Stimulated activated CD4-positive, alpha-beta T cell treated with anti-CD3 and anti-CD28 coated beads, TNF-alpha, amount 100 ng/mL, for 48 hours (primary cell): Measurements from ENCODE around the gene NPAS4.
"Not testable (repeated sequence)": the region's sequence is repeated elsewhere in the genome, so short reads cannot be mapped to it uniquely, and the experiment has no call there.

Experiments
- DNase-seq, 3 donors: peaks; one replicate each; pipeline ENCODE4 v3.0.0-alpha.2; 2020; ENCODE audit warnings: low read depth in 3 of 3

NPAS4 gene

GRCh38 chr11:66417000-66417399 is 3.8 kb upstream of the NPAS4 start:
- DNase-seq: peak in 2 of 3 donors; percentile 21 to 47

DNA sequence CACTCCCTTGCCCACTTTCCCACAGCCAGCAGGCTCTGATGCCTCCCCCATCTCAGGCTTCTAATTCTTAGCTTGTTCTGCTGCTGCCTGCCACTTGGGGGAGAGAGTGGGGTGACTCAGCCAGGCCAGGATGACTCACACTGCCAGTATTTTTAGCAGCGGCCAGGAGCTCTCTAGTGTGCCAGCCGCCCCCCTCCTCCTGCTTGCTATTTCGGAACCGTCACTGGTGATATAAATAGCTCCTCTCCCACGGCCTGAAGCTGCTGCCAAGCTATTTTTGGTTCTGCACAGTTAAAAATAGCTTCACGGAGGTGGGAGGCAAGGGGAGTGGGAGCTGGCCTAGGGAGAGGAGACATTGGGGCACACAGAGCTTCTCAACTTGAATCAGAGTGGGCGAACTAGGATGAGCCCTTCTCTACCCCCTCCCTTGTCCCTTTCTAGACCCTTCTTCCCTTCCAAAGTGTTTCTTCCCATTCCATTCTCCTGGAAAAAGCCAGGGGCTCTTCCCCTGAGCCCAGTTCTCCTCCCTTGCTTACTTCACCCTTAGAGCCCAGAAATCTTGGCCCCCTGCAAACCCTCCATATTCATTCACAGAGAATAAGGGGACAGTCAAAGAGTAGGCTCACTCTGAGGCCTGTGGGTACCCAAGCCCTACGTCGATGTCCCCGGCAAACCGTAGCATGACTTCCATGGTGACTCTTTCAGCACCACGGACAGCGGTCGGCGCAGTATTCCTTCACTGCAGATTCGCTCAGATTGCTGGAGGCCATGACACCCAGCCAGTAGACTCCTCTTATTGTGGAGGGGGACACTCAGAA is 2.5 kb upstream of the NPAS4 start:
- DNase-seq: peak; percentile 54 to 78 (median 68)

GRCh38 chr11:66418986-66419308 is 1.9 kb upstream of the NPAS4 start:
- DNase-seq: no peak

- DNase-seq: no peak
Observed at GRCh38 chr11:66419825-66420224, 1.0 kb upstream of the NPAS4 start.

- DNase-seq: peak; percentile 74 to 86 (median 81)
Observed at GRCh38 chr11:66421492-66422205, 814 bp downstream of the NPAS4 start.

GRCh38 chr11:66426314-66426713 is 5.5 kb downstream of the NPAS4 start:
- no peak for DNase-seq

DNA sequence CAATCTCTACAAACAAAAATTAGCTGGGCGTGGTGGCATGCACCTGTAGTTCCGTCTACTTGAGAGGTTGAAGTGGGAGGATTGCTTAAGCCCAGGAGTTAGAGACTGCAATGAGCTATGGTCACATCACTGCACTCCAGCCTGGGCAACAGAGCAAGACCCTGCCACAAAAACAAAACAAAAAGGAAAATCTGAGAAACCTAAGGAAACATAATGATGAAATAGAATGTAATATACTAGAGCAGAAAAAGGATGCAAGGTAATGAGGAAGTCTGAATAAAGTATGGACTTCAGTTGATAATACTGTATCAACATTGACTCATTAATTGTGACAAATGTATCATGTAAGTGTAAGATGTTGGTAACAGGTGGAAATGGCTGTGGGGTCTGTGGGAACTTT is 8.1 kb downstream of the NPAS4 start:
- DNase-seq: no peak

DNA sequence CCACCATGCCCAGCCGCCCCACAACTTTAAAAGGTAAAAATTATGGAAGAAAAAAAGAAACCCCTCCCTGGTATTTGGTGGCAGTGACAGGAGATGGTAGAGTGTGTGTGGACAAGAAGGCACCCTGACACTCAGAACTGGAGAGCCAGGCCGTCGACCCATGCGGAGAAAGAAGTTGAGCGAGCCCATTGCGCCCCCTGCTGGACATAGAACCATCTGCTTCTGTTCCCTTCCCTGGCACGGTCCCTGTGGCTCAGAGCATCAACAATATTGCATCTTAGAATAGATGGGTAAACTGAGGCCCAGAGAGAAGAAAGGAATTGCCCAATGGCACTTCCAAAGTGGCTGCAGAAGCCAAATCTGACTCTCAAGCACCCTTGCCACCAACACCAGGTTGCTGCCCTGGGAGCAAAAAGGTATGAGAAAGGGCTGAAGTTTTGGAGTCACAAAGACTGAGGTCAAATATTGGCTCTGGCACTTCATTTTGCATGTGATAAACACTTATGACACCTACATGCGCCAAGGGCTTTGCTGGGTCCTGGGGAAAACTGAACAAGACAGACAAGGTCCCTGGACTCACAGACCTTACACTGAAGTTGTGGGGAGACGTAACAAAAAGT is 9.3 kb downstream of the NPAS4 start:
- DNase-seq: peak; percentile 58 to 76 (median 76)

GRCh38 chr11:66431287-66431686 is 10.5 kb downstream of the NPAS4 start:
- not testable (repeated sequence) for DNase-seq

- not testable (repeated sequence) for DNase-seq
Observed at GRCh38 chr11:66431871-66432329, 11.1 kb downstream of the NPAS4 start.

DNA sequence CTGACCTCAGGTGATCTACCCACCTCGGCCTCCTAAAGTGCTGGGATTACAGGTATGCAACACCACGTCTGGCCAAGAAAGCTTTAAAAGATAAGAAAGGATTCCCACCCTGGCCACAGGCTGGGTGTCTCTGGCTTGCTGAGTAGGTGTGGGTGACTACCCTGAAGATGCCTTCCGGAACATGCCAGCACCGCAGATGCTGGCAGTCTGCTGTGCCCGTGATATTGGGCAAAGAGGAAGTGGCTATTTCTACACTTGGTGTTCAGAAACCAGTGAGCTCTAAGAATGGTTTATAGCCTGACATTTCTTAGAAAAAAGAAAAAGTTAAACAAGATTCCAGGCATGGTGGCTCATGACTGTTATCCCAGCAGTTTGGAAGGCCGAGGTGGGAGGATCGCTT is 11.8 kb downstream of the NPAS4 start:
- DNase-seq: no peak

DNA sequence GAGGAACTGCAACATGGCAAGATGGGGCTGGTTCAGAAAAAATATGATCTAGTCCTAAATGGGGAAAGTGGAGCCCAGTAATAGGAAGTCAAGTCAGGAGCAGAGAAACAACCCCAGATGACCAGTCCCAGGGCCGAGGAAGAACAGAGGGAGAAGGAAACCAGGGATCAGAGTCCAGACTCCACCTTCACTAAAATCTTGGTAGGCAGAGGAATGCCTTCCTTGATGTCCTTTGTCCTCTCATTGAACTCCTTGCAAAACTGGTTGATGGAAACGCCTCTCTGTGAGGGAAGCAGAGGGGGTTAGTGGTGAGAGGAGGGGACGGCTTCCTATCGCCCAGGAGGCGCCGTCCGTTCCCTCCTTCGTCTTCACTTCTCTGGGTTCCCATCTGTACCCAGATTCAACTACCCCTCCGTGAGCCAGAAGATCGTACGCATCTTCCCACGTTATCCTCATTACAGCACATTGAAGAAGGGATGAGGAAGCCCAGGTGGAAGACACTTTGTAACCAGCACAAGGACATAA is 17.2 kb downstream of the NPAS4 start:
- no peak for DNase-seq

GRCh38 chr11:66438504-66439466 is 17.9 kb downstream of the NPAS4 start, which contains the start of gene MRPL11:
Gene MRPL11, minus strand, starts transcription at chr11:66438848. Its CDS starts 94 bp downstream, at chr11:66438754.
- DNase-seq: peak; percentile 77 to 89 (median 78)

DNA sequence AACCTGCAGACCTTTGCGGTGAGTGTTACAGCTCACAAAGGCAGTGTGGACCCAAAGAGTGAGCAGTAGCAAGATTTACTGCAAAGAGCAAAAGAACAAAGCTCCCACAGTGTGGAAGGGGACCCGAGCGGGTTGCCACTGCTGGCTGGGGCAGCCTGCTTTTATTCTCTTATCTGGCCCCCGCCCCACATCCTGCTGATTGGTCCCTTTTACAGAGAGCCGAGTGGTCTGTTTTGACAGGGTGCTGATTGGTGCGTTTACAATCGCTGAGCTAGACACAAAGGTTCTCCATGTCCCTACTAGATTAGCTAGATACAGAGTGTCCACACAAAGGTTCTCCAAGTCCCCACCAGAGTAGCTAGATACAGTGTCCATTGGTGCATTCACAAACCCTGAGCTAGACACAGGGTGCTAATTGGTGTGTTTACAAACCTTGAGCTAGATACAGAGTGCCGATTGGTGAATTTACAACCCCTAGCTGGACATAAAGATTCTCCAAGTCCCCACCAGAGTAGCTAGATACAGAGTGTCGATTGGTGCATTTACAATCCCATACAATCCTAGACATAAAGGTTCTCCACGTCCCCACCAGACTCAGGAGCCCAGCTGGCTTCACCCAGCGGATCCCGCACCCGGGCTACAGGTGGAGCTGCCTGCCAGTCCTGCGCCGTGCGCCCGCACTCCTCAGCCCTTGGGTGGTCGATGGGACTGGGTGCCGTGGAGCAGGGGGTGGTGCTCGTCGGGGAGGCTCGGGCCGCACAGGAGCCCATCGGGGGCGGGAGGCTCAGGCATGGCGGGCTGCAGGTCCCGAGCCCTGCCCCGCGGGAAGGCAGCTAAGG is 19.5 kb downstream of the NPAS4 start:
- not testable (repeated sequence) for DNase-seq

DNA sequence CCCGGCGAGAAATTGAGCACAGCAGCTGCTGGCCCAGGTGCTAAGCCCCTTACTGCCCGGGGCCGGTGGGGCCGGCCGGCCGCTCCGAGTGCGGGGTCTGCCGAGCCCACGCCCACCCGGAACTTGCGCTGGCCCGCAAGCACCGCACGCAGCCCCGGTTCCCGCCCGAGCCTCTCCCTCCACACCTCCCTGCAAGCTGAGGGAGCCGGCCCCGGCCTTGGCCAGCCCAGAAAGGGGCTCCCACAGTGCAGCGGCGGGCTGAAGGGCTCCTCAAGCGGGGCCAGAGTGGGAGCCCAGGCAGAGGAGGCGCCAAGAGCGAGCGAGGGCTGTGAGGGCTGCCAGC is 20.1 kb downstream of the NPAS4 start:
- DNase-seq: not testable (repeated sequence)

GRCh38 chr11:66443602-66444001 is 22.8 kb downstream of the NPAS4 start:
- DNase-seq: no peak

DNA sequence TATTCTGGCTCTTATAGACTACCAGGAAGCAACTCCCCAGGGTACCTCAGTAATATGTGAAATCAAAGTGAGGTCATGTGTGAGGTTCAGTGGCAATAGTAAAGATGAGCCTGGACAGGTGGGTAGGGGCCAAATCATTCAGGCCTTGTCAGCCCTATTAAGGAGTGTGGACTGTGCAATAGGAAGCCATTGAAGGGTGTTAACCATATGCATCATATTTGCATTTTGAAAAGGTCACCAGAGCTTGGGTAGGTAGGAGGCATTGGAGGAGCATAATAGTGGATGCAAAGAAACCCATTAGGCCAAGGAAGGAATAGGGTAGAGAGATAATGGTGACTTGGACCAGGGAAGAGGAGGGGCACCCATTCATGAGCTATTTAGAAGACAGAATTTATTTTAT is 26.2 kb downstream of the NPAS4 start:
- DNase-seq: no peak

GRCh38 chr11:66448523-66448922 is 27.7 kb downstream of the NPAS4 start:
- no peak for DNase-seq

- no peak for DNase-seq
Observed at GRCh38 chr11:66450560-66450959, 29.7 kb downstream of the NPAS4 start.

DNA sequence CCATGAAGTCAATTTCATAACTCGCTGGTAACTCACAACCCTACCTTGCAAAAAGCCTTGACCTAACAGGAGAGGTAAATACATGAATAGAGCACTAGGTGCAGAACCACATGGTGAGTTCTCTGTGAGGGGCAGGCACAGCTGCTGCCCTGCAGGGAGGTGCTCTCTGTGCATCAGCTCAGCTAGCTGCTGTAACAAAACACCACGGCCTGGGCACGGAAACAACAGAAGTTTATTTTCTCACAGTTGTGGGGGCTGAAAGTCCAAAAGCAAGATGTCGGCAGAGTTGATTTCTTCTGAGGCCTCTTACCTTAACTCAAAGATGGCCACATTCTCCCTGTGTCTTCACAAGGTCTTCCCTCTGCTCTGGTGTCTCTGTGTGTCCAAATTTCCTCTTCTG is 30.8 kb downstream of the NPAS4 start:
- DNase-seq: no peak
